Natural killer cell (primary cell): ENCODE results near the gene PPP1R12B. TPM values are rescaled to one million over a fixed set of nuclear protein-coding genes. Genes with fewer than 3 reads are reported as not detected.

ENCODE experiments used
- ATAC-seq, 3 donors: fragments of 150-1000 bp in 2 of 3; fragments of 200-7000 bp in 1 of 3; cut with Tn5 transposase; 1 replicate in 1 of 3; 2 replicates in 2 of 3; pipeline ENCODE4 v1.10.0; 2021; ENCODE audit warnings: mild to moderate bottlenecking in 2 of 3, moderate library complexity in 2 of 3
- DNase-seq, 2 donors: peaks; one replicate each; pipeline versions ENCODE4 v3.0.0 to v3.0.0-alpha.2; 2013 to 2021; ENCODE audit warnings: mixed read lengths in 1 of 2
- H3K27ac ChIP-seq: one replicate; pipeline ENCODE4 v1.5.1; 2013; ENCODE audit warnings: mild to moderate bottlenecking, low read length
- H3K27me3 ChIP-seq: one replicate; pipeline ENCODE4 v1.6.1; 2013; ENCODE audit warnings: low read length; ENCODE audit not compliant: control insufficient read depth, insufficient read depth
- H3K36me3 ChIP-seq: one replicate; pipeline ENCODE4 v1.6.1; 2013; ENCODE audit warnings: low read length; ENCODE audit not compliant: control insufficient read depth, insufficient read depth
- H3K4me1 ChIP-seq: one replicate; pipeline ENCODE4 v1.6.1; 2013; ENCODE audit warnings: low read length; ENCODE audit not compliant: control insufficient read depth, insufficient read depth
- H3K4me3 ChIP-seq: one replicate; pipeline ENCODE4 v1.5.1; 2013; ENCODE audit warnings: low read length
- H3K9me3 ChIP-seq: one replicate; pipeline ENCODE4 v1.6.1; 2013; ENCODE audit warnings: low read length; ENCODE audit not compliant: control insufficient read depth, insufficient read depth
- H3K27ac Mint-ChIP-seq, 2 donors: one replicate each; pipeline ENCODE4 v1.8.0; 2022; ENCODE audit warnings: mild to moderate bottlenecking in 2 of 2, mixed read lengths in 2 of 2, moderate library complexity in 1 of 2
- H3K27me3 Mint-ChIP-seq, 2 donors: one replicate each; pipeline ENCODE4 v1.8.0; 2022; ENCODE audit warnings: low read depth in 2 of 2, mixed read lengths in 2 of 2
- H3K36me3 Mint-ChIP-seq: one replicate; pipeline ENCODE4 v1.8.0; 2022; ENCODE audit warnings: mixed read lengths
- H3K4me1 Mint-ChIP-seq, 2 donors: one replicate each; pipeline ENCODE4 v1.8.0; 2022; ENCODE audit warnings: mixed read lengths in 2 of 2
- H3K4me3 Mint-ChIP-seq: one replicate; pipeline ENCODE4 v1.8.0; 2022; ENCODE audit warnings: mild to moderate bottlenecking, moderate library complexity, mixed read lengths
- H3K9me3 Mint-ChIP-seq, 2 donors: one replicate each; pipeline ENCODE4 v1.8.0; 2022; ENCODE audit warnings: mixed read lengths in 2 of 2
- WGBS: methylation state at CpG from one replicate; pipeline ENCODE4 v1.1.7; 2013; ENCODE audit warnings: missing lambda C conversion rate; ENCODE audit not compliant: insufficient coverage; 5-methylcytosine and 5-hydroxymethylcytosine counted together
- intact Hi-C: fragments of 100-400 bp; cut with micrococcal nuclease; formaldehyde crosslinking; loops from one replicate; pipeline ENCODE4 v1.14.2; 2022
- total RNA-seq, 4 donors: library from RNA; stranded (reverse); fragments of 120-200 nt in 1 of 4; gene quantifications; one replicate each; pipeline versions ENCODE4 v1.2.3 to v1.2.4, GENCODE V29; 2013 to 2022
- TF ChIP-seq, protein P1 (sequence below): fragments of 200-600 bp; IDR thresholded peaks from one replicate; pipeline ENCODE4 v1.8.0; 2022; ENCODE audit warnings: antibody characterized with exemption

PPP1R12B gene
- total RNA-seq, 3 donors from 2014 or later (not counting 1 experiment from before 2014, with no cell fraction given): 27.8 to 47.5 (median 46.5) TPM

DNA sequence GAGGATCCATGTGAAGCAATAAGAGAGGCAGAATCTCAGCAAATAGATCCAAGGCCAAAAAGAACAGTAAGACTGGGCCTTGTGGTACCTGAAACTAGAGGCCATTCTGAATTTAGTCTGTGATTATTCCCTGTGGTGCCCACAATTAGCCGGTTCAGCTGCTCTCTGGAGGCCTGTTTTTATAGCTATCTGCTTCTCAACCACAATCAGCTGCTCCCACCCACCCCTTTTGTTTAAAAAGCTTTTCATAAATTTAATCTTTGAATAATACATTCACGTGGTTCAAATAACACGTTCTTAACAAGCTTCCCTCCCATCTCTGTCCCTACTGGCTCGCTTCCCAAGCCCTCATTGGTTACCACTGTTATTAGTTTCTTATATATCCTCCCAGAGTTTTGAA is 24.8 kb upstream of the PPP1R12B start:
- no peak overlapping the region for H3K4me3 Mint-ChIP-seq
- peak overlapping the region in 1 of 2 donors; percentile 27 for H3K27ac Mint-ChIP-seq
- no peak overlapping the region for H3K4me3 ChIP-seq
- H3K36me3 Mint-ChIP-seq: no peaks in the 10 kb centered on the region
- H3K4me1 ChIP-seq: no peaks in the 10 kb centered on the region
- no peaks in the 10 kb centered on the region for H3K27me3 Mint-ChIP-seq
- TF ChIP-seq, protein P1, sequence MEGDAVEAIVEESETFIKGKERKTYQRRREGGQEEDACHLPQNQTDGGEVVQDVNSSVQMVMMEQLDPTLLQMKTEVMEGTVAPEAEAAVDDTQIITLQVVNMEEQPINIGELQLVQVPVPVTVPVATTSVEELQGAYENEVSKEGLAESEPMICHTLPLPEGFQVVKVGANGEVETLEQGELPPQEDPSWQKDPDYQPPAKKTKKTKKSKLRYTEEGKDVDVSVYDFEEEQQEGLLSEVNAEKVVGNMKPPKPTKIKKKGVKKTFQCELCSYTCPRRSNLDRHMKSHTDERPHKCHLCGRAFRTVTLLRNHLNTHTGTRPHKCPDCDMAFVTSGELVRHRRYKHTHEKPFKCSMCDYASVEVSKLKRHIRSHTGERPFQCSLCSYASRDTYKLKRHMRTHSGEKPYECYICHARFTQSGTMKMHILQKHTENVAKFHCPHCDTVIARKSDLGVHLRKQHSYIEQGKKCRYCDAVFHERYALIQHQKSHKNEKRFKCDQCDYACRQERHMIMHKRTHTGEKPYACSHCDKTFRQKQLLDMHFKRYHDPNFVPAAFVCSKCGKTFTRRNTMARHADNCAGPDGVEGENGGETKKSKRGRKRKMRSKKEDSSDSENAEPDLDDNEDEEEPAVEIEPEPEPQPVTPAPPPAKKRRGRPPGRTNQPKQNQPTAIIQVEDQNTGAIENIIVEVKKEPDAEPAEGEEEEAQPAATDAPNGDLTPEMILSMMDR: no peak
- H3K9me3 ChIP-seq: no peaks in the 10 kb centered on the region
- 81% methylated on average over 4 of the region's 4 CpGs for WGBS
- no peaks in the 10 kb centered on the region for H3K4me1 Mint-ChIP-seq
- no peak overlapping the region for H3K27ac ChIP-seq
- DNase-seq (no peak), ATAC-seq (no peak)
- no peaks in the 10 kb centered on the region for H3K27me3 ChIP-seq
- intact Hi-C loops: no loop called here
- H3K9me3 Mint-ChIP-seq: no peaks in the 10 kb centered on the region
- H3K36me3 ChIP-seq: no peaks in the 10 kb centered on the region

DNA sequence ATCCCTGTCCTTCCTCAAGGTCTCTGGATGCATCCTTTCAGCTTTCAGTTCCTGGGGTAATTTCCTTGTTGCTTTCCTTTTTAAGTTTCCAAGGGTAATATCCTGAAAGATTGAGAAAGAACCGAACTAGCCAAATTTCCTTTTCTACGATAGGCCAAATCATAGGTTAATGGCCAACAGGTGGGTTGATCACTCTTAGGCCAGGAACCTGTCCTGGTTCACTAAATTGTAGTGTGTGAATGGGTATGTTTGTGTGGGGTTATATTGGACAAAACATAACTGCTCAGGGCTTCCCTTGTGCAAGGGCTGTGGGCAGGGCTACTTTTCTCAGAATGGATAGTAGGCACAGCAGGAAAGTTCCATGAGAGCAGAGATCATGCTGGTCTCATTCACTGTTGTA is 23.9 kb upstream of the PPP1R12B start:
- WGBS: 100% methylated on average over 2 of the region's 2 CpGs
- Mint-ChIP-seq H3K9me3 (no peaks in the 10 kb centered on the region), H3K27me3 (no peaks in the 10 kb centered on the region)

DNA sequence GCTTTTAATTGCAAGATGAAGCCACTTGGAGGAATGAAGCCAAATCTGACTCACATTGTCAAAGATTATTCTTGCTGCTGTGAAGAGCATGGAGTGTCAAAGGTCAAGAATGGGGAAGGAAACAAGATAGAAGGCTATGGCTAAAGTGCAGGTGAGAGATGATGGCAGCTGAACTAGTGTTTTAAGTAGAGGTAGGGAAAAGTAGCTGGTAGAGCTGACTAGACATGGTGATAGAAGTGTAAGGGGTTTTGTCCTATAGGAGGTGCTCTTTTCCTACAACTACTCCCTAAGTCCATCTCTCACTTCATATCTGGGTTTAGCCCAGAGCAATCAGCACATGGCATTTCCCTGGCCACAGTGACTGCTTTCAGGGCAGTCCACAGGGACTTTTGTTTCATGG is 18.6 kb upstream of the PPP1R12B start:
- Mint-ChIP-seq H3K4me3 (no peak overlapping the region), H3K27me3 (no peaks in the 10 kb centered on the region), H3K27ac (no peak overlapping the region), H3K4me1 (no peaks in the 10 kb centered on the region), H3K9me3 (no peaks in the 10 kb centered on the region), H3K36me3 (no peaks in the 10 kb centered on the region)
- no peaks in the 10 kb centered on the region for H3K4me1 ChIP-seq
- DNase-seq: no peak
- H3K4me3 ChIP-seq: no peak overlapping the region
- intact Hi-C loops: no loop called here
- TF ChIP-seq, protein P1: no peak
- H3K9me3 ChIP-seq: no peaks in the 10 kb centered on the region
- no peak for ATAC-seq
- H3K27me3 ChIP-seq: no peaks in the 10 kb centered on the region
- no peak overlapping the region for H3K27ac ChIP-seq
- peaks cover 2% of the 10 kb centered on the region for H3K36me3 ChIP-seq

More for the DNA sequence above, 23.9 kb upstream of the PPP1R12B start:
- Histone ChIP-seq H3K9me3 (no peaks in the 10 kb centered on the region), H3K27ac (no peak overlapping the region), H3K36me3 (no peaks in the 10 kb centered on the region), H3K27me3 (no peaks in the 10 kb centered on the region), H3K4me1 (no peaks in the 10 kb centered on the region), H3K4me3 (no peak overlapping the region)
- TF ChIP-seq, protein P1: no peak
- Mint-ChIP-seq H3K4me1 (no peaks in the 10 kb centered on the region), H3K4me3 (no peak overlapping the region), H3K27ac (no peak overlapping the region), H3K36me3 (no peaks in the 10 kb centered on the region)
- intact Hi-C loops: no loop called here
- no peak for ATAC-seq
- no peak for DNase-seq

DNA sequence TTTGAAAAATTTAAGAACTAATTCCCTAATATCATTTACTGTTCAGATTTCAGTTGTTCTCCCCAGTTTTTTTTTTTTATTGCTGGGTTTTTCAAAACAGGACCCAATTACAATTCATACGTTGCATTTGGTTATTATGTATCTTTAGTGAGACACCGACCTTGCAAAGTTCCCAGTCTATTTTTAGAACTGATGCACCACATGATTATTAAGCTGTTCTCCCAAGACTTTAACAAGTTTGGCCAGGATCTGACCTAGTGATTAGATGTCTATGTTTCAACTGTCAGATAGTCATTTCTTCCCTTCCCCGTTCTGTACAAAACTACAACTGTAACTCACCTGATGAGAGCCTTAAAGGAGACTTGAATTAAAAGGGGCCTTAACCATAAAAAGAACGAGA is 14.6 kb upstream of the PPP1R12B start:
- Mint-ChIP-seq H3K4me1 (no peaks in the 10 kb centered on the region), H3K27ac (no peak overlapping the region), H3K9me3 (no peaks in the 10 kb centered on the region), H3K36me3 (no peaks in the 10 kb centered on the region), H3K27me3 (no peaks in the 10 kb centered on the region), H3K4me3 (no peak overlapping the region)
- WGBS: 88% methylated on average over 4 of the region's 4 CpGs
- H3K27me3 ChIP-seq: no peaks in the 10 kb centered on the region
- H3K36me3 ChIP-seq: peaks cover 2% of the 10 kb centered on the region
- no peak overlapping the region for H3K27ac ChIP-seq
- no peaks in the 10 kb centered on the region for H3K4me1 ChIP-seq
- intact Hi-C loops: no loop called here
- H3K9me3 ChIP-seq: no peaks in the 10 kb centered on the region
- TF ChIP-seq, protein P1: no peak
- DNase-seq (no peak), ATAC-seq (no peak)
- no peak overlapping the region for H3K4me3 ChIP-seq
